NCI-H2227 (cell line): ENCODE results near the gene POU6F2.
A peak's percentile ranks its signal among the peaks of the same experiment; 100 is the strongest.
"Not testable (repeated sequence)": the region's sequence is repeated elsewhere in the genome, so short reads cannot be mapped to it uniquely, and the experiment has no call there.

Experiments
- DNase-seq: peaks from one replicate; lab custom pipeline; 2025; ENCODE audit not compliant: unreplicated experiment; lab: John Stamatoyannopoulos, UW

Gene POU6F2

DNA sequence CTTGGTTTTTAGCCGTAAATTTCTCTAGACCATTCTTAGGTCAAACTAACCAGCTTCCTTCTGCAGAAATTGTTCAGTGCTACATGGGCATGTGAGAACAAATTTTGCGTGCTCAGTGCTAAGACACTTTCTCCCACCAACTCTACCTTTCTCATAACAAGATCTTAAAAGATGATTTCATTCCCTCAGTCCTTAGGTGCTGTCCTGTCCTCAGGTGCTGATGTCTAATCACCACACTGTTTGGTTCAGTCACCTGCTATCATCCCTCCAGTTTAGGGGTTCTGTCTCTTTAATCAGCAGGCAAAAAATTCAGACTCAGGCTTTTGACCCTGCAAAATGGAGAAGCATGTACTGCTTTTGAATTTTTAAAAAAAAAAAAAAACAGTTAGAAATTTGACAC, 361.0 kb downstream of the POU6F2 start:
- no peak for DNase-seq

DNA sequence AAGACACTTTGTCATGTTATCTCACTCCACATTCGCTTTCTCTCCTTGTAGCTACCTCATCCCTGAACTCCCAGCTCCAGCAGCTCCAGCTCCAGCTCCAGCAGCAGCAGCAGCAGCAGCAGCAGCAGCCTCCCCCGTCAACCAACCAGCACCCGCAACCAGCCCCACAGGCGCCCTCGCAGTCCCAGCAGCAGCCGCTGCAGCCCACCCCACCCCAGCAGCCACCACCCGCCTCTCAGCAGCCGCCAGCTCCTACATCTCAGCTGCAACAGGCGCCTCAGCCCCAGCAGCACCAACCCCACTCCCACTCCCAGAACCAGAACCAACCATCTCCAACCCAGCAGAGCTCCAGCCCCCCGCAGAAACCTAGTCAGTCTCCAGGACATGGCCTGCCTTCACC, 361.9 kb downstream of the POU6F2 start:
- DNase-seq: no peak

DNA sequence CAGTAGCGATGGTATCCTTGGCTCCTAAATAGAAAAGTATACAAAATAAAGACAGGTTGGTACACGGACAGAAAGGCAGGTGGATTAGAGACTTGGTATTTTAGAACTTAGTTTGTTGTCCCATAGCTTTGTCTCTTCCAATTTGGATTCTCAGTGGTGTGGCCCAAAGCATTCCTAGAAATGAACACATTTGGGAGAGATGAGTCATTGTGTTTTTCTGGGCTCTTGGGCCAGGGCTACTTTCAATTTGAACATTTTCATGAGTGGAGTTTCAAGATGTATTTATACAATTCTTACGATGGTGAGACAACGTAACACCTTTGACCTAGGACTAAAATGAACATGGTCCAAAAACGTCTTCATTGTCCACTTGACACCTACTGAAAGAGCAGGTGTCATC, 363.4 kb downstream of the POU6F2 start:
- no peak for DNase-seq

DNA sequence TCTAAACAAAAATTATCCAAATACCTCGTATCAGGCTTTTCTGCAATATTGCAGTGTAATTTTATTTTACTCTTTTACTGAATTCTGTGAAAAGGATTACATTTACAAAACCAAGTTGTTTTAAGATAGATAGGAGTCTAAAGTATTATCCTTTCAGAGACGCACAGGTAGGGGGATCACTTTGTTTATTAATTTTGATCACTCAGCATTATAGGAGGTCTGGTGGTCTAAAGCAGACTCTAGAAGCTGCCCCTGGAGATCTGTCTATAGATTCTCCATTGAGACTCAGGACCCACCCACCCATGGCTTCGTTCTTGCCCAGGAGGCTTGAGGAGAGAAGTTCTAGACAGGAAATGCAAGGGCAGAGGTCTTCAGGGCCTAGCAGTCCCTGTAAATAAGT, 365.1 kb downstream of the POU6F2 start:
- no peak for DNase-seq

DNA sequence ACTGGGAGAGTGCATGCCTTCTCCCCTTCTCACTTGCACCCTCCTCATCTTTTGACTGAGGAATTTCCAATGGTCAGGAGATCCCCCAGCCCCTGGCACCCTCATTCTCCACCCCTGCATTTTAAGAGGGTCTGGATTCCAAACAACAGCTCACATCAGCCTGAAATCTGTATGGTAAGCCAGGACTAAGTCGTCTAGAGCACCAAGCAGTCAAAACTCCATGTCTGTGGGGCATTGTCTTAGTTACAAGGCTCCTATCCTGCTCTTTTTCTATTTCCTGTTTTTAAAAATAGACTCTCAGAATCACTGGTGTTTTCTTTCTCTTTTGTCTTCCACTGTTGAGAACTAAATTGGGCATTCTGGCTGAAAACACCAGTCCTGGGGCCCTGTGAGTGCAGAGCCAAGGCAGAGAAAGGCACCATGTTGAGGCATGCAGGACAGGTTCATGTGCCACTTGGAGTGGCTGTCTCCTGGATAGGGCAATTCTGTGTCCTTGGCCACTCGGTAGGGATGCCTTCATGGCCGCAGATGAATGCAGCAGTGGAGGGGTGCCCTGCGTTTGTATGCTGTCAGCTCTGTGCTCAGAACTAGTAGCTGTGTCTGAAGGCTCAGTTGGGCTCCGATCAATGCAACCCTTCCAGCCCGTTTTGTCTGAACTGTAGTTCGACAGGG, 371.9 kb downstream of the POU6F2 start:
- no peak for DNase-seq

DNA sequence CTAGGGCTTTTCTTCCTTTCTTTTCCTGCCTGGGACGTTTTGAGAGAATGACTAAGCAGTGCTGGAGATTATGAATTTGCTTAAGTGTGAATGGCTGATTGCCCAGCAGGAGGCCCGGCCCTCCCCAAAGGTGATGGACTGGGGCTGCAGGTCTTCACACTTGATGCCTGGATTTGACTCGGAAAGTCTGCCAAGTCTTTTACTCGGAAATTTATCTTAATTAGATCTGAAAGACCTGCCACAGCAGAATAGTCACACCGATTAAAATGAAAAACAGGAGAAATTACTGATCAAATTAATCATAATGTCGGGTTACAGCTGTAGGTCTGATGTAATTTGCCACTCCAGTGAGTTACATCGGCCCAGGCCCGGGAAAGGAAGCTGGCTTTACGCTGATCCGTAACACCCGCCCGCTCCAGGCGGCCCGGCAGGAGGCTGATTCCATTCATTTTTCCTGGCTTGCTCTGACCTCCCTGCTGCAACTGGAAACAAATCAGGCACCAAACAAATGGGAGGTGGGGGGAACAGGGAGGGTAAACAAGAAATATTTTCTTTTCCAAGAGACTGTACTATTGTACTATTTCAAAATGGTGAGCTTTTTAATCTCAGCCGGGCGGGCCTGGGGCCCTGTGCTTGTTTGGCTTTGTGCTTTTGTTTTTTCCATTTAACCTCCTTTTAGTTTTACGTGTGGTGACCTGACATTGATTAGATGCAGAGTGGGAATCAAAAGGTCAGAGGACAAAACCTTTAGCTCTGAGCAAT, 376.1 kb downstream of the POU6F2 start:
- peak; percentile 53 for DNase-seq

DNA sequence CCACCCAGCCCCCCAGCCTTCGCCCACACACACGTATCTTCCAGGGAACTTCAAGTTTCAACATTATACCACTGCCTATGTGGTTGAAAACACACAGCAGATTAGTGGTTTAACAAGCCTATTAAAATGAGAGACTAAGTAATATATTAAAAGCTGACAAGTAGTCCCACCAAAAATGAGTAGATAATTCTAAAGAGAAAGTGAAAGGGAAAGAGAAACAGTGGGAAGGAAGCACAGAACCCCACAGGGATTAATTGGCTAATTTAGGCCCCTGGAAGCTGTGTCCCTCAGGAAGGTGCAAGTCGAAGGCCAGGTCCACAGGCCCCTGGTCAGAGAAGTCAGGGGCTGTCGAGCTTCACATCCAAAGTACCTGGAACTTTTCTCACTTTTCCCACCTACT, 378.0 kb downstream of the POU6F2 start:
- no peak for DNase-seq

DNA sequence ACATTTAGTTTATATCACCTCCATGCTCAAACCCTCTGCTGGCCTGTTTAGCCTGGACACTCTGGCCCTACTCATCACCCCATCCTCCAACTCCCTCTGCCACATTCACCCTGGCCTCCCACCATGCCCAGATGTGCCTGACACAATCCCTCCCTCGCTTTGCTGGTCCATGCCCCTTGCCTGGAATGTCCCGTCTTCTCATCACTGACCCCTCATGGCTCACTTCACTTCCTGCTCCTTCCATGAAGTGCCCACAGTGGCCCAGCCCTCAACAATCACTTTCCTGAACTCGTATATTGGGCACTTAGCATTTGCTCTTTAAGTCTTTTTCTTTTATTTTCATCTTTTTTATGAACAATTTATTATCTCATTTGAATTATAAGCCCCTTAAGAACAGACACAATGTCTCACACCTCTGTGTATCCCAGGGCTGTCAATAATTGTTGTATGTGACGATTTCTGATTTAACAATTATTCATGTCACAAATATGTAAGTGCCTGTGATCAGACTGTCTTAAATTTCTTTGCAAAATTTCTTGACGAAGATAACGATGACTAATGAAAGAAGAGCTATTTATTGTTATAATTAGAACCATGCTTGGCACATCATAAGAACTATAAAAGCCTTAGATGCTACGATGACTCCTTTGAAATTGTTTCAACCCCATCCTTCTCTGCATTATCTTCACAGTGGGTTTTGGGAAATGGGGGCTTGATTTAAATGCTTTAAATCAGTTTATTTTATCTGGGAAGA, 378.6 kb downstream of the POU6F2 start:
- no peak for DNase-seq

DNA sequence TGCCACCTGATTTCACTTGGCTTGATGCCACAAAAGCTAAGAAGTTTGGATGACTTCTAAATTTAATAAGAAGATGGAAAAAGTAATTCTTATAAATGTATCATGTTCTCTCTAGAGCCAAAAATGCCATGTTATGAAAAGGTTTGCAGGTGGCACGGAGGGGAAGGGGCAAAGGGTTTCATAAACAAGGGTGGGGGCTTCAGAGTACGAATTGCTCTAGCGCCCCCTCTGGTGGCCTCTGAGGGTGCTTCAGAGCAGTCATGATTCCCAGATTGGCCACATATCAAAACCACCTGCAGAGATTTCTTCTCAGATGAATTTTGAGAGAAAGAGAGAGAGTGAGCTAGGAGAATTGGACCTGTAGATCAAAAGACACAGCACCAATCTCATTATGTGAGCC, 379.9 kb downstream of the POU6F2 start:
- DNase-seq: no peak

DNA sequence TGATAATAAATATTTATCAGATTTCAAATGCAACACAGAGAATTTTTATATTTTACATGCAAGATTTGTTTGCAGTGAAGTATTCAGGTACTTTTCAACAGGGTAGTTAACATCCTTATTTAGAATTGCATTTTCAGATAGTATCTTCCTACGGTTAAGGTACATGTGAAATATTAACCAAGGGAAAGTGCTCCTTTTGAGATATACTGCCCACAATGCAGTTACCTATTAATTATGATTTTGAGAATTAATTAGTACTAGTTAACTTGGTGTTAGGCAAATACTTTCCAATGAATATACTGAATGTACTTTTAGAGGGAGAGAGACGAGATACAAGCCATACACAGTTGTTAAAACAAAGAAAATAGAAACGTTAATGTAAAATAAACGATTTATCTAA, 382.3 kb downstream of the POU6F2 start:
- no peak for DNase-seq

DNA sequence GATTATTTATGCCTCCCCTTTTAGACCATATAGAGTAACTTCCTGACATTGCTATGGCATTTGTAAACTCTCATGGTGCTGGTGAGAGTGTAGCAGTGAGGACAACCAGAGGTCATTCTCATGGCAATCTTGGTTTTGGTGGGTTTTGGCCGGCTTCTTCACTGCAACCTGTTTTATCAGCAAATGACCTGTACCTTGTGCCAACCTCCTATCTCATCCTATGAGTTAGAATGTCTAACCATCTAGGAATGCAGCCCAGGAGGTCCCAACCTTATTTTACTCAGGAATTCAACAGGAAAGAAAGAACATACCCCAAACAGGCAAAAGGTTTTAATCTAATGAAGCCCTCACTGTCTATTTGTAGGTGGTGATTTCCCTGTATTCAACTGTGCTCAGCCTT, 383.1 kb downstream of the POU6F2 start:
- no peak for DNase-seq

DNA sequence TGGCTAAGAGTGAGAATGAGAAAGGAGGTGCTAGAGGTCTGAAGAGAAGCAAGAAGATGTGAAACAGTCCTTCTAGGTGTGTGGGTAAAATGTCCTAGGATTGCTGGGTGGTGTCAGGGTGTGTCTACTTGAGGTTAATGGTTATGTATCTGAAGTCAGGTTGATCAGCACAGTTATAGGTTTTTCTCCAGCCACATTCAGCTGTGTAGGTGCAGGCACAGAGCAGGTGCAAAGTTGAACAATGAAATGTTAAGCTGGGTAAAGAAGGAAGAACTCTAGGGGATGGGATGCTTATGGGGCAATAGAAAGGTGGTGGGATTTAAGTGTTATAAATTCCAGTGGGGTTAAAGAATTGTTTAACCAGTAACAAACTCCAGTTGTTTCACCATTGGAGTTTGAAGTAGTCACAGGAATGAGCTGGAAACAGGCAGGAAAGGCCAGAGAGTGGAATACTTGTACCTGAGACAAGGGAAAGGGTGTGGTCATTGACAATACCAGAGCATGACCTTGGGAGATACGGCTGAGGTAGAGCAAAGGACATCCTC, 388.1 kb downstream of the POU6F2 start:
- no peak for DNase-seq

DNA sequence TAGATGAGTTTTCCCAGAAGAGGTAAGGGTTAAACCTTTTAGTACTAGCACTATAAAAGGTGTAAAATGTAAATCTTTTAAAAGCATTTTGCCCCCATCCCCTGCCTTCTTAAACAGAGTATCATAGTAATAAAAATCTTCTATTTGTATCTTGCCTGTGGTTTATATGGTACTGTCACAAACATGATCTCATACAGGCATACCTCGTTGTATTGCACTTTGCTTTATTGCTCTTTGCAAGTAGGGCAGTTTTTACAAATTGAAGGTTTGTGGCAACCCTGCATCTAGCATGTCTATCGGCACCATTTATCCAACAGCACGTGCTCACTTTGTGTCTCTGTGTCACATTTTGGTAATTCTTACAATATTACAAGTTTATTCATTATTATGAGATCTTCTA, 389.7 kb downstream of the POU6F2 start:
- DNase-seq: no peak

DNA sequence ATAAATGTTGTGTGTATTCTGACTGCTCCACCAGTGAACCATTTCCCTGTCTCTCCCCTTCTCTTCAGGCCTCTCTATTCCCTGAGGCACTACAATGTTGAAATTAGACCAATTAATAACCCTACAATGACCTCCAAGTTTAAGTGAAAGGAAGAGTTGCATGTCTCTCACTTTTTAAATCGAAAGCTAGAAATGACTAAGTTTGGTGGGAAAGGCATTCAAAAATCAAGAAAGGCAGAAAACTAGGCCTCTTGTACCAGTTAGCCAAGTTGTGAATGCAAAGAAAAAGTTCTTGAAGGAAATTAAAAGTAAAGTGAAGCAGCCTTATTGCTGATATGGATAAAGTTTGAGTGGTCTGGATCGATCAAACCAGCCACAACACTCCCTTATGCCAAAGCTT, 390.2 kb downstream of the POU6F2 start:
- DNase-seq: no peak

DNA sequence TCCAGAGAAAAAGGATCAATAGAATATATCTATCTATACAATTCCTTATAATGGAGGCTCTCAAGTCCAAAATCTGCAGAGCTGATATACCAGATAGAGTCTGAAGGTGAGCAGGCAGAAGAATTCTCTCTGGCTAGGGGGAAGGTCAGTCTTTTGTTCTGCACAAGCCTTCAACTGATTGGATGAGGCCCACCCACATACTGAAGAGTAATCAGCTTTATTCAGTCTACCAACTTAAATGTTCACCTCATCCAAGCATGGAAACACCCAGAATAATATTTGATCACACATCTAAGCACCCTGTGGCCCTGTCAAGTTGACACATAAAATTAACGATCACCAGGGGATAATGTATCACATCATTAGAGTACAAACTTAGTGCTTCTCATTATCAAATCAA, 394.7 kb downstream of the POU6F2 start:
- no peak for DNase-seq

DNA sequence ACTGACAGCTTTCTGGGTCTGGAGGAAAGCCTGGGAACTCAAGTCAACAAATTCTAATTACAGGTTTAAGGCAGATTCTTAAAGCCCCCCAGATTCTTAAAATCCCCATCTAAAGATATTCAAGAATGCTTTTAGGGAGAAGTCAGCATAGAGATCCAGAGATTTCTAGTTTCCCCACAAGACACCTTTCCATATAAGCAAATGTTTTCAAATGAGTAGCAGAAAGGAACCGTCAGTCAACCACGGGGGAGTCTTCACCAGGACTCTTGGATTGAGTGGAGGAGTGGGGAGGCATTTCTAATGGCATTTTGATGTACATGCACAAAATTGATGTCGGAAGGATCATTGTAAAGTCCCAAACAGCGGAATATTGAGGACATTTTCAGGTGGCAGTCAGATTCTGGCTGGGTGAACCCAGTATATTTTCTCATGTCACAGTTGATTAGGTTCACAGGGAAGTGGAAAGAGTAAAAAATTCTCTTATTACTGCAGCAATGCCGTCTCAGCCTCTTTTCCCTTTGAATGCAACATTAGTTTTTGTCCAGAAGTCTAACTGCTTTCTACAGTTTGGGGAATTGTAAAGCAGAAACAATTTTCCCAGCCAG, 396.8 kb downstream of the POU6F2 start:
- no peak for DNase-seq

DNA sequence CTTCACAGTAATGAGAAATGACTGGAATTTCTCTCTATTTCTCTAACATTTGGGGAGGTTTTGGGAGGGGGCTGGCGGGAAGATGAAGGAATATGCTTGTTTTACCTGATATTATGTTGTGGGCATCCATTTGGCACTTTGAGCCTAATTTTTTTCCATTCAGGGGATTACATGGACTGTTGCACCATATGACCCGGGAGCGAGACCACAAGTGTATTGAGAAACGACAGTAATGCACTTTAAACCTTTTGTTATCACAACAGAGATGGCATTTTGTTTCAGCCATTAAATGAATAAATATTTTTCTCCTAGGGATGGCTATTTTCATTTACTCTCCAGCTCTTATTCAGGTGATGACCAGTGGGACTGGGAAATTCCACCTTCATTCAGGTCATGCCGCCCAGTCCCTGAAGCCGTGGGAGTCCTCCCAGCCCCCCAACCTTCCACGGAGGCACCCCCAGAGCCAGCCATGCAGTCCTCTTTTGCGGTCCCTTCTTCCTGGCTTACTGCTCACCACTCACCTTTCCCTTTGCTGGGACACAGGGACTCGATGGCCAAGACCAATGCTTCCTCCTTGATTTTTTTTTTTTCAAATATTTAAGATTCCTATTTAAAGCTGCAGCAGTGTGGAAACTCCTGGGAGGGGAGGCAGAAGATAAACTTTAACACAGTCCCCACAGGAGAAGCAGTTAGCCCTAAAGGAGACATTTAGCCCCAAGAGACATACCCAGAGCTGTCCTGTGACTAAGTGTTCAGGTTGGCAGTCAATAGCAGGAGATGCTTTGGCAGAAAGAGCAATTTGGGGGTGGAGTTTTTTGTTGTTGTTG, 397.6 kb downstream of the POU6F2 start:
- no peak for DNase-seq

DNA sequence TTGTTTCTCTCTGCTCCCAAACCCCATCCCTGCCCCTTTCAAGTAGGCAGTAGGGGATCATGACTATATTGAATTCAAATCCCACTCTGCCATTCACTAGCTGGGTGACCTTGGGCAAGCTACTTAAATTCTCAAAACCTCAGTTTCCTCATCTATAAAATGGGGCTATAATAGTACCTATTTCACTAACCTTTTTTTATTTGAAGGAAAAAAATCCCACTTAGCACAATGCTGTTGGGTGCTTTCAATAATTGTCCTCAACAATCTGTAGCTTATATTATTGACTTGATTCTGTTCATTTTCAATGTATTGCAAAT, 398.1 kb downstream of the POU6F2 start:
- no peak for DNase-seq

DNA sequence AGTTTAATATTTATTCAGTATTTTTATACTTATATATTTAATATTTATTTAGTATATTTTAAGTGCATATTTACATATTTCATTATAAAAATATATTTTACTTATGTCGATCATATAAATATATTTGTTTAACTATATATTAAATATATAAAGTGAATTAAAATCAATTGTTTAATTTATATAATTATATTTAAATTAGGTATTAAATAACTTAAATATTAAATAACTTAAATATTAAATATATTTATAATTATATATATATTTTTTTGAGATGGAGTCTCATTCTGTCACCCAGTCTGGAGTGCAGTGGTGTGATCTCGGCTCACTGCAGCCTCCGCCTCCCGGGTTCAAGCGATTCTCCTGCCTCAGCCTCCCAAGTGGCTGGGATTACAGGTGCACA, 399.2 kb downstream of the POU6F2 start:
- not testable (repeated sequence) for DNase-seq

DNA sequence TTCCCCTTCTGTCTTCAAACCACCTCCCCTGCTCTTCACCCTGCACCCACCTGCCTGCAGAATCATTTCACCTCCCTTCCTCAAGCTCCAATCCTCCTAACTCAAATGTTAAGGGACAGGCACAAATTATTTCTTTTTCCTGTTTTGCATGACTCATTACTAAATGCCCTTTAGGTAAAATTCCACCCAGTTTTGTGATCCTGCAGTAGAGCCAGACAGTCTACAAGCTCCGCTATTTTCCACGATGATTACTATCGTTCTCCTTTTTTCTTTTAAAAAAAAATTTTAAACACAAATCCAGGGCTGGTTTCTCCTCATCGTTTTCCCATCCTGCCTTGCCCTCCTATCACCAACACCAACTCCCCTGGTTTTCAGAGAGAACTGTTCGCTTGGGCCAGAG, 401.7 kb downstream of the POU6F2 start:
- no peak for DNase-seq

DNA sequence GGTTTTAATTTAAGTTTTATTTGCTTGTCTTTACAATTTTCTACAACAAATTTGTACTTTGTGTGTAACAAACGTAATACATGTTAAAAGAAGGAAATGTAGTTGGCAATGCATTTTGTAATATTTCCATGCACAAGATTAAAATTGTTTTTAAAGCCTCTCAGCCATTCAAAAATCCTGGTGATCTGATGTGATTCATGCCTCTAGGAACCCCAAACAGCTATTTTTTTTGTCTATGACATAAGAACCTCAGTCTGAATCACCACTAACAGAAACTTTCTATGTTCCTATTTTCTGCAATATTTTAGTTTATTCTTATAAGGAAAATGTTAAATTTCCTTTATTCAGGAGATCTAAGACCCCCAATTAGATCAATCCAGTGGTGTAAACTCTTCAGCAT, 405.4 kb downstream of the POU6F2 start:
- no peak for DNase-seq
